H9 (cell line): ENCODE data around the gene HOXC10. TPM values are rescaled to one million over a fixed set of nuclear protein-coding genes. Genes with fewer than 3 reads are reported as not detected.

ENCODE experiments used
- DNase-seq: peaks from one replicate; pipeline ENCODE4 v3.0.0-alpha.2; 2017
- H2AFZ ChIP-seq: one replicate; pipeline ENCODE4 v1.6.1; 2013; ENCODE audit warnings: mild to moderate bottlenecking, low read length, control low read depth, moderate library complexity
- H2AK5ac ChIP-seq: 2 replicates; pipeline ENCODE4 v1.6.1; 2013; ENCODE audit warnings: low read length, control low read depth, mixed read lengths; ENCODE audit not compliant: insufficient read length
- H2BK120ac ChIP-seq: one replicate; pipeline ENCODE4 v1.6.1; 2013; ENCODE audit warnings: low read depth, mild to moderate bottlenecking, low read length, control low read depth, inconsistent platforms; ENCODE audit not compliant: poor library complexity, severe bottlenecking
- H2BK12ac ChIP-seq: 2 replicates; pipeline ENCODE4 v1.6.1; 2013; ENCODE audit warnings: low read length, control low read depth, mixed read lengths, low read depth; ENCODE audit not compliant: insufficient read length
- H2BK15ac ChIP-seq: 2 replicates; pipeline ENCODE4 v1.6.1; 2013; ENCODE audit warnings: low read depth, low read length, control low read depth
- H2BK20ac ChIP-seq: one replicate; pipeline ENCODE4 v1.6.1; 2013; ENCODE audit warnings: low read depth, mild to moderate bottlenecking, low read length, control low read depth, inconsistent platforms; ENCODE audit not compliant: poor library complexity, severe bottlenecking
- H2BK5ac ChIP-seq: 2 replicates; pipeline ENCODE4 v1.6.1; 2013; ENCODE audit warnings: low read length, control low read depth, mixed read lengths; ENCODE audit not compliant: insufficient read length
- H3K14ac ChIP-seq: 2 replicates; pipeline ENCODE4 v1.6.1; 2013; ENCODE audit warnings: low read length, control low read depth; ENCODE audit not compliant: insufficient read depth
- H3K18ac ChIP-seq: 2 replicates; pipeline ENCODE4 v1.6.1; 2013; ENCODE audit warnings: low read depth, mild to moderate bottlenecking, mixed read lengths, low read length, control low read depth; ENCODE audit not compliant: insufficient read length
- H3K23ac ChIP-seq: 2 replicates; pipeline ENCODE4 v1.6.1; 2013; ENCODE audit warnings: low read length, control low read depth, mixed read lengths, low read depth; ENCODE audit not compliant: insufficient read length
- H3K23me2 ChIP-seq: 2 replicates; pipeline ENCODE4 v1.6.1; 2013; ENCODE audit warnings: low read depth, mild to moderate bottlenecking, mixed read lengths, low read length, control low read depth; ENCODE audit not compliant: insufficient read length, poor library complexity, severe bottlenecking
- H3K27ac ChIP-seq: 2 replicates; pipeline ENCODE4 v1.5.1; 2013; ENCODE audit warnings: low read length, control low read depth, mixed read lengths, low read depth; ENCODE audit not compliant: insufficient read length
- H3K27me3 ChIP-seq: 2 replicates; pipeline ENCODE4 v1.6.1; 2013; ENCODE audit warnings: low read length, control low read depth, inconsistent platforms; ENCODE audit not compliant: insufficient read depth
- H3K4ac ChIP-seq: 2 replicates; pipeline ENCODE4 v1.6.1; 2013; ENCODE audit warnings: low read depth, mild to moderate bottlenecking, control low read depth, inconsistent platforms, low read length, moderate library complexity
- H3K4me1 ChIP-seq: 2 replicates; pipeline ENCODE4 v1.6.1; 2013; ENCODE audit warnings: low read length, control low read depth, inconsistent platforms; ENCODE audit not compliant: insufficient read depth
- H3K4me2 ChIP-seq: 2 replicates; pipeline ENCODE4 v1.6.1; 2013; ENCODE audit warnings: low read length, control low read depth, mixed read lengths; ENCODE audit not compliant: insufficient read length, insufficient read depth
- H3K56ac ChIP-seq: 2 replicates; pipeline ENCODE4 v1.6.1; 2013; ENCODE audit warnings: low read depth, mild to moderate bottlenecking, mixed read lengths, low read length, control low read depth; ENCODE audit not compliant: insufficient read length
- H3K79me1 ChIP-seq: 2 replicates; pipeline ENCODE4 v1.6.1; 2013; ENCODE audit warnings: low read depth, mild to moderate bottlenecking, moderate library complexity, low read length, control low read depth, inconsistent platforms; ENCODE audit not compliant: insufficient read depth, poor library complexity, severe bottlenecking
- H3K79me2 ChIP-seq: 2 replicates; pipeline ENCODE4 v1.6.1; 2013; ENCODE audit warnings: low read length, control low read depth, inconsistent platforms; ENCODE audit not compliant: insufficient read depth
- H3K9ac ChIP-seq: 2 replicates; pipeline ENCODE4 v1.6.1; 2013; ENCODE audit warnings: low read length, control low read depth, mixed read lengths; ENCODE audit not compliant: insufficient read length; ENCODE audit errors: extremely low read depth
- H3K9me3 ChIP-seq: one replicate; pipeline ENCODE4 v1.6.1; 2013; ENCODE audit warnings: low read depth, low read length, inconsistent platforms; ENCODE audit not compliant: control insufficient read depth
- H3T11ph ChIP-seq: one replicate; pipeline ENCODE4 v1.6.1; 2013; ENCODE audit warnings: mild to moderate bottlenecking, low read length, control low read depth, inconsistent platforms
- H4K20me1 ChIP-seq: one replicate; pipeline ENCODE4 v1.6.1; 2013; ENCODE audit not compliant: control insufficient read depth, insufficient read length, insufficient read depth
- H4K5ac ChIP-seq: 2 replicates; pipeline ENCODE4 v1.6.1; 2013; ENCODE audit warnings: low read depth, mild to moderate bottlenecking, mixed read lengths, low read length, control low read depth; ENCODE audit not compliant: insufficient read length
- H4K8ac ChIP-seq: replicated peaks from 2 replicates; pipeline ENCODE4 v1.6.1; 2013; ENCODE audit warnings: low read length, control low read depth, mixed read lengths, low read depth; ENCODE audit not compliant: insufficient read length
- H4K91ac ChIP-seq: 2 replicates; pipeline ENCODE4 v1.6.1; 2013; ENCODE audit warnings: low read depth, mild to moderate bottlenecking, moderate library complexity, mixed read lengths, low read length, control low read depth; ENCODE audit not compliant: insufficient read length
- H3K27ac Mint-ChIP-seq, 3 experiments: 2 replicates in 2 of 3; 3 replicates in 1 of 3; pipeline ENCODE4 v1.8.0; 2020 to 2021; ENCODE audit warnings: mixed read lengths in 3 of 3, mild to moderate bottlenecking in 1 of 3, moderate library complexity in 1 of 3
- H3K27me3 Mint-ChIP-seq: 2 replicates; pipeline ENCODE4 v1.8.0; 2021; ENCODE audit warnings: low read depth, mild to moderate bottlenecking, moderate library complexity, mixed read lengths
- H3K36me3 Mint-ChIP-seq, 3 experiments: 2 replicates in 2 of 3; 3 replicates in 1 of 3; pipeline ENCODE4 v1.8.0; 2020 to 2021; ENCODE audit warnings: low read depth in 3 of 3, mixed read lengths in 3 of 3; ENCODE audit not compliant: insufficient read depth in 1 of 3
- H3K4me1 Mint-ChIP-seq, 2 experiments: 2 replicates each; pipeline ENCODE4 v1.8.0; 2020; ENCODE audit warnings: mixed read lengths in 2 of 2
- H3K4me3 Mint-ChIP-seq, 2 experiments: 2 replicates in 1 of 2; 3 replicates in 1 of 2; pipeline ENCODE4 v1.8.0; 2020 to 2021; ENCODE audit warnings: mild to moderate bottlenecking in 2 of 2, mixed read lengths in 2 of 2, moderate library complexity in 1 of 2
- H3K9me3 Mint-ChIP-seq, 2 experiments: 2 replicates in 1 of 2; 3 replicates in 1 of 2; pipeline ENCODE4 v1.8.0; 2020; ENCODE audit warnings: mild to moderate bottlenecking in 2 of 2, mixed read lengths in 2 of 2, moderate library complexity in 1 of 2
- CTCF ChIP-seq: fragments of 200-600 bp; sonication (generic); conservative IDR thresholded peaks from 3 replicates; pipeline ENCODE4 v1.8.0; 2021; ENCODE audit warnings: antibody characterized with exemption, mild to moderate bottlenecking
- WGBS: extraction: QIAGEN DNeasy Blood & Tissue Kit; methylation state at CpG from one replicate; pipeline ENCODE4 v1.1.7; 2013; ENCODE audit warnings: missing lambda C conversion rate, low lambda C conversion rate, mixed read lengths; ENCODE audit not compliant: insufficient read length; ENCODE audit errors: extremely low coverage; 5-methylcytosine and 5-hydroxymethylcytosine counted together
- total RNA-seq: library from RNA; stranded (reverse); gene quantifications from 2 replicates; pipeline ENCODE4 v1.2.1, GENCODE V29; 2021

HOXC10 gene
- total RNA-seq, 1 experiment from 2014 or later: not detected

DNA sequence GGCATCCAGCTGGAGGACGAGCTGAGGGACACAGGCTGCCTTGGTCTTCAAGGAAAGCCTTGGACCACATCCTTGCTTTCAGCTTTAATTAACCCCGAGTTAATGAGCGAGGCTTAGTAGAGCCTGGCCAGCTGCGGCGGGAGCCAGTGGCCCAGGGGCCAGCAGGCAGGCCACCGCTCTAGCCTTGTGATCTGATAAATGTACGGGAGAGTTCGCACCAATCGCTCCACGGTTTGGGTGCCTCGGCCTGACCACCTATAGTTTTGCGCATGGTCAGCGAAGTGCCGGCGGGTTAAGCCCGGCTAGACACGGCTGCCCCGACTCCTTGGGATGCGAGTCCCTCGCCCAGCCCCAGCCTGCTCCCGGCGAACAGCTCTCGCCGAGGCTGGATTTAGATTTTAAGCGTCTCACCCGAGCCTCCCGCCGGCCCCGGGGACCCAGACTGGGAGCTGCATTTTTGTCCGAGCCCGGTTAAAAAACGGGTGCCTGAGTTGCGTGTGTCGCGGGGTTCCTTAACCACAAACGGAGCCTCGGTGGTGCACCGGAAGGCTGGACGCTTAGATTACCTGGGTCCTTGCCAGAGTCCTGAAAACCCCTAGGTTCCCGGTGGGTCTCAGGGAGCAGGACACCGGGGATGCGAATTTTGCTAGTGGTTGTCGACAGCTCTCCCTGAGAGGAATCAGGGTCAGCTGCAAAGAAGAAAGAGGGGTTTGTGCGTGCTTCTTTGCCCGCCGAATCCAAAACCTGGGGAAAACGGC lies 33.2 kb upstream of the HOXC10 start:
- H3K27me3 Mint-ChIP-seq: peaks cover 99% of the 10 kb centered on the region
- H3K79me2 ChIP-seq: no peaks in the 10 kb centered on the region
- WGBS: no CpG with 5 or more reads among the region's 47 CpGs
- H3K27ac Mint-ChIP-seq: no peak overlapping the region
- no peak overlapping the region for H3K14ac ChIP-seq
- H2BK5ac ChIP-seq: no peak overlapping the region
- H3T11ph ChIP-seq: no peak overlapping the region
- H3K9me3 ChIP-seq: no peaks in the 10 kb centered on the region
- TF ChIP-seq CTCF: no peak
- H4K8ac ChIP-seq: no peak overlapping the region
- no peak overlapping the region for H2BK120ac ChIP-seq
- DNase-seq: no peak
- H3K4ac ChIP-seq: no peak overlapping the region
- no peaks in the 10 kb centered on the region for H3K4me1 ChIP-seq
- no peak overlapping the region for H4K5ac ChIP-seq
- no peak overlapping the region for H3K4me3 Mint-ChIP-seq
- H3K18ac ChIP-seq: no peak overlapping the region
- no peak overlapping the region for H3K23ac ChIP-seq
- H4K91ac ChIP-seq: no peak overlapping the region
- H3K23me2 ChIP-seq: no peaks in the 10 kb centered on the region
- H2BK12ac ChIP-seq: no peak overlapping the region
- H3K56ac ChIP-seq: no peak overlapping the region
- H3K27me3 ChIP-seq: peaks cover 99% of the 10 kb centered on the region
- H2AFZ ChIP-seq: no peak overlapping the region
- H3K27ac ChIP-seq: no peak overlapping the region
- H3K9ac ChIP-seq: no peak overlapping the region
- H2BK15ac ChIP-seq: no peak overlapping the region
- no peaks in the 10 kb centered on the region for H3K79me1 ChIP-seq
- no peak overlapping the region for H3K4me2 ChIP-seq
- peaks cover 6 to 20% of the 10 kb centered on the region in 2 experiments; a peak in 3 of 4 replicates for H3K4me1 Mint-ChIP-seq
- H2AK5ac ChIP-seq: no peak overlapping the region
- no peak overlapping the region for H2BK20ac ChIP-seq
- no peaks in the 10 kb centered on the region; a peak in 2 of 7 replicates for H3K36me3 Mint-ChIP-seq
- no peaks in the 10 kb centered on the region for H4K20me1 ChIP-seq
- peaks cover 0 to 9% of the 10 kb centered on the region in 2 experiments; a peak in 3 of 5 replicates for H3K9me3 Mint-ChIP-seq
